Astrocyte of the cerebellum (primary cell): ENCODE results near the gene TNP2.
A peak's percentile ranks its signal among the peaks of the same experiment; 100 is the strongest.

ENCODE experiments used
- DNase-seq: peaks from one replicate; pipeline ENCODE4 v3.0.0-alpha.2; 2011; ENCODE audit warnings: low read depth
- H3K4me3 ChIP-seq: 2 replicates; pipeline ENCODE4 v1.5.1; 2011; ENCODE audit warnings: mild to moderate bottlenecking, low read depth, low read length, moderate library complexity
- CTCF ChIP-seq: IDR thresholded peaks from 2 replicates; pipeline ENCODE4 v1.5.1; 2012; ENCODE audit warnings: low read length, low read depth, moderate library complexity, mild to moderate bottlenecking; ENCODE audit errors: missing control alignments
- in situ Hi-C: cut with HindIII; loops from 2 replicates; pipeline ENCODE4 v1.10.0; 2017; ENCODE audit warnings: low sequenced_read_pairs

The TNP2 gene

DNA sequence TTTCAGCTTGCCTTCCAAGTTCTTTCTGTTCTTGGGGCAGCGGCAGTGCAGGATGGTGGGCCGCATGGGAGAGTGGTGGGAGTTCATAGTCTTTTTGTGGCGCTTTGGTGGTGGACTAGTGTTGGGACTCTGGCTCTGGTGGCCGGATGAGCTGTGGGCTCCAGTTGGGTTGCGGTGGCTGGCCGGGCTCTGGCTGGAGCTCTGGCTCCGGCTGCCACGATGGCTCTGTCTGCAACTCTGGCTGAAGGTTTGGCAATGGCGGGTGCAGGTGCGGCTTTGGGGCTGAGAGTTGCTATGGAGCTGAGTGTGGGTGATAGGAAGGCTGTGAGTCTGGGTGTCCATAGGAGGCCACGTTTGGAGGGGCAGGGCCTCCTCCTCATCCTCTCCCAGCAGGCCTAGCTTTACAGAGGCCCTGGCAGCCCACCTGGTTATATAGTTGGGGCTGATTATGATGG, at the start of gene TNP2:
Gene TNP2 (minus strand): TSS at position 405 of the 455 bp plus-strand sequence. CDS start 63 bp downstream, at position 342.
- TF ChIP-seq CTCF = no peak
- no peak within 1 kb of the TSS for H3K4me3 ChIP-seq
- in situ Hi-C loops = no loop called here
- DNase-seq = no peak

- no peak for TF ChIP-seq CTCF
- DNase-seq = no peak
- in situ Hi-C loops = no loop called here
These were observed 49.7 kb upstream of the TNP2 start for GRCh38 chr16:11318817-11319216.

DNA sequence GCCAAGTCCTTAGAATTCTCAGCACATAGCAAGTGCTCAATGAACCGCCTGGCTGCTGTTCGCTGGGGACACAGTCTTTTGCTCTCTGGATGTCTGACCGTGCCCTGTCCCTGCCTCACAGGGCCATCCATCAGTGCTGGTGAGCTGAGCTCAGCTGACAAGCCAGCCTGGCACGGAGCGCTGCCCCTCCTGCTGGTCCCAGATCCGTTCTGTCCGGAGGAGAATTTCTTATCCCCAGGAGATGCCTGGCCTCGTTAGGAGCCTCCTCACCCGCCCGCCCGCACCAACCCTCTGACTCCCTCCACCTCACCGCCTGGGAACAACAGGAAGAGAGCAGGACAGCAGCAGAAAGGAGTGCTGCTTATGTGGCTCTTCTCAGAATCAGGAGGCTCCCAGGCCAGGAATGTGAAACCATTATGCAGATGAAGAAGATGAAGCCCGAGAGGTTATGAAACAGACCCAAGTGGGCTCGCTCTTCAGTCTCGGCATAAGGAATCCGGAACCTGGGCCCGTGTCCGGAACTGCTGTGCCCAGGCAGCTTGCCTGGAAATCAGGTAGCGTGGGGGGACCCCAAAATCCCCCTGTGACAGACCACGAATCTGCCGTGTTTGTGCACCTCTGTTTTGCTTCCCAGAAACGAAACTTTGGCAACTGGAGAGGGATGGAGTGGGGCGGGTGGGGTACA, 47.3 kb upstream of the TNP2 start:
- no peak for DNase-seq
- TF ChIP-seq CTCF = no peak
- no peak overlapping the region for H3K4me3 ChIP-seq
- in situ Hi-C loops = no loop called here

More at GRCh38 chr16:11318817-11319216, 49.7 kb upstream of the TNP2 start:
- H3K4me3 ChIP-seq = no peak overlapping the region

- peak; percentile 76 for DNase-seq
- in situ Hi-C loops = no loop called here
- H3K4me3 ChIP-seq = no peak overlapping the region
- TF ChIP-seq CTCF = peak; percentile 28
These were observed 46.4 kb upstream of the TNP2 start for GRCh38 chr16:11315510-11315909.

GRCh38 chr16:11314309-11314894, 45.3 kb upstream of the TNP2 start:
- in situ Hi-C loops = no loop called here
- no peak for TF ChIP-seq CTCF
- DNase-seq = no peak
- no peak overlapping the region for H3K4me3 ChIP-seq

- TF ChIP-seq CTCF = no peak
- in situ Hi-C loops = no loop called here
- DNase-seq = no peak
- no peak overlapping the region for H3K4me3 ChIP-seq
These were observed 44.6 kb upstream of the TNP2 start for GRCh38 chr16:11313493-11314308.
